ENCODE results near the gene ZDHHC11.
"Not testable (repeated sequence)": the region's sequence is repeated elsewhere in the genome, so short reads cannot be mapped to it uniquely, and the experiment has no call there.

The ZDHHC11 gene

GRCh38 chr5:757346-757930 lies 93.3 kb downstream of the ZDHHC11 start:
- Histone ChIP-seq H3K4me3 (no peak overlapping the region), H3K27ac (peak overlapping the region in 1 of 21 experiments; percentile 39)

DNA sequence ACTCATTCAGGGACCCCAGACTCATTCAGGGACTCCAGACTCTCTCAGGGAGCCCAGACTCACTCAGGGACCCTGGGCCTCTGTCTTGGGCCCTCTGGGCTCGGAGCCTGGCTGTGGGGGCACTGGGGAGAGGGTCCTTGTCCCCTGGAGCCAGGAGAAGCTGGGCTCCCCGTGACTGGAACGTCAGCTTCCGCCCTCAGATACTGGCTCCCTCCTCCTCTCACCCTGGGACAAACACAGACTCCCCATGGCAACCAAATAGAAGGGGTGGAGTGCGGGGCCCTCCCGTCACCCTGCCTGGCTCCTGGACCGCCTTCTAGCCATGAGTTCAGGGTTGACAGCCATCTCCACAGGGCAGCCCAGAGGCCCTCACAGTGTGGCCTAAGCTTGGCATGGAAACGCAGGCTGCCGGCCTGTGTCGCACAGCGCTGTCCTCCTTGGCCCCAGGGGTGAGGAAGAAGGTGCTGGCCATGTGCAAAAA lies 93.9 kb downstream of the ZDHHC11 start:
- H3K27ac ChIP-seq = peak overlapping the region in 3 of 21 experiments; percentile 33 to 61 (median 43)
- H3K4me3 ChIP-seq = no peak overlapping the region

- Histone ChIP-seq H3K4me3 (no peak overlapping the region), H3K27ac (peak overlapping the region in 2 of 21 experiments; percentile 33 to 43)
Observed at GRCh38 chr5:756171-756570, 94.6 kb downstream of the ZDHHC11 start.

GRCh38 chr5:754143-754632 lies 96.6 kb downstream of the ZDHHC11 start:
- H3K27ac ChIP-seq = not testable (repeated sequence)

DNA sequence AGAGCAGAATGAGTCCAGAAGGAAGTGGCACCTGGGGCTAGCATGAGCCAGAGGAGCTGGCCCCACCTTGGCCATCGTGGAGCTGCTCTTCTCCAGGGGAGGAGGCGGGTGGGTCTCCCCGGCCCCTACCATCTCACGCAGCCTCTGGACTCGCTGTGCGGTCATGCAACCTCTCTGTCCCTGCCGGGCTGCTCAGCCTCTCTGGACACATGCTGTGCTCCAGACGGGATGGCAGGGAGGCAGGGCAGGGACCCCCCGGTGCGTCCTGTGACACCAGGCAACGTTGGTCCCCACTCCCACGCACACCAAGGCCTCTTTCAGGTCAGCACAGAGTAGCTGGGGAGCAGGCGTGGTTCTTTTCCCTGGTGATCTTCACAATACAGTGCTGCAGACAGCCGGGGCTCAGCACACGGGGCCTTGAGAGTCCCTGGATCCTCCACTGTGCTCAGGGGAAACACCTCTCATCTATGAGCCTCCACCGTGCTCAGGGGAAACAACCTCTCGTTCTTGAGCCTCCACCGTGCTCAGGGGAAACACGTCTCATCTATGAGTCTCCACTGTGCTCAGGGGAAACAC lies 97.1 kb downstream of the ZDHHC11 start:
- not testable (repeated sequence) for H3K4me3 ChIP-seq, H3K27ac ChIP-seq

More at GRCh38 chr5:754143-754632, 96.6 kb downstream of the ZDHHC11 start:
- not testable (repeated sequence) for H3K4me3 ChIP-seq

DNA sequence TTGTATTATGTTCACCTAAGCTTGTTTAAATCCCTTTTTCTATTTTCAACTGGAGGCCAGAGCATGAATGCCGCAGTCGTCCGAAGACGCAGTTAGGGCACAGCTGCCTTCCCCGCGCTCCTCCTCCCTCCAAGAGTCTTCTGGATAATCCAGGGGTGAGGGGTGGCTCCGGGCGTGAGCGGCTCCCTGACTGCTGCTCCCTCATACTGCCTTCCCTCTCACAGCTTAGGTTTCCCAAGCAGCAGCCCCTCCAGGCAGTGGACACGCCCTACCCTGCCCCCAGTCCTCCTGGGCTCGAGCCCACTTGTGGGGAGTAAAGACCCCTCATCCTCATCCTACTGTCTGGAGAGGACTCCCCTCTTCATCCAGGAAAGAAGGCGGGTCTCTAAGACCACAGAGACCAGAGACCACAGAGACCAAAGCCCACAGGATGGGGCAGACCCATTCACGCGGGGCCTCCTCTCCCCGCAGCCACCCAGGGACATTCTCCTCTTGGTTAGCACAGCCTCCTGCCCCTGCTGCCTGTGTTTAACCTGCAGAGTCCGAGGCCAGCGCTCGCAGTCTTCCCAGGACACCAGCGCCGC lies 98.2 kb downstream of the ZDHHC11 start:
- H3K4me3 ChIP-seq = not testable (repeated sequence)

DNA sequence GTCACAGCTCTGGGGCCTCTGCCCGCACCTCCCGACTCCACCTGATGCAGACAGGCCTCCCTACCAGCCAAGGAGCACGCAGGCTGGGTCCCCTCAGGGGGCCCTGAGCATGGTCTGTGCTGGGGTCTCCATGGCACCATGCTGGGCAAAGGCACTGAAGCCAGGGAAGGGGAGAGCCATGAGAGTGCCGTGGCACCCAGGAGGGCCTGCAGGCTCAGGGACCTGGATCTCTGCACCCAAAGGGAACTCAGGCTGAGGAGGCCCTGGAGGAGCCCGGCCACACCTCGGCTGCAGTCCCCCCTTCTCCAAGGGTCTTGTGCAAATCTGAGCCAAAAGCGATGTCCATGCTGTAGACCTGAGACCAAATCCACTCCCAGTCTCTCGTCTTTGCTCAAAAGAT lies 98.8 kb downstream of the ZDHHC11 start:
- H3K4me3 ChIP-seq, H3K27ac ChIP-seq: not testable (repeated sequence)

More for the DNA sequence above, 98.2 kb downstream of the ZDHHC11 start:
- not testable (repeated sequence) for H3K27ac ChIP-seq

- Histone ChIP-seq H3K27ac (no peak overlapping the region), H3K4me3 (no peak overlapping the region)
Observed at GRCh38 chr5:751496-751895, 99.3 kb downstream of the ZDHHC11 start.

- H3K27ac ChIP-seq, H3K4me3 ChIP-seq: not testable (repeated sequence)
Observed at GRCh38 chr5:750226-750625, 100.6 kb downstream of the ZDHHC11 start.

GRCh38 chr5:749101-749670 lies 101.6 kb downstream of the ZDHHC11 start:
- Histone ChIP-seq H3K4me3 (no peak overlapping the region), H3K27ac (no peak overlapping the region)

DNA sequence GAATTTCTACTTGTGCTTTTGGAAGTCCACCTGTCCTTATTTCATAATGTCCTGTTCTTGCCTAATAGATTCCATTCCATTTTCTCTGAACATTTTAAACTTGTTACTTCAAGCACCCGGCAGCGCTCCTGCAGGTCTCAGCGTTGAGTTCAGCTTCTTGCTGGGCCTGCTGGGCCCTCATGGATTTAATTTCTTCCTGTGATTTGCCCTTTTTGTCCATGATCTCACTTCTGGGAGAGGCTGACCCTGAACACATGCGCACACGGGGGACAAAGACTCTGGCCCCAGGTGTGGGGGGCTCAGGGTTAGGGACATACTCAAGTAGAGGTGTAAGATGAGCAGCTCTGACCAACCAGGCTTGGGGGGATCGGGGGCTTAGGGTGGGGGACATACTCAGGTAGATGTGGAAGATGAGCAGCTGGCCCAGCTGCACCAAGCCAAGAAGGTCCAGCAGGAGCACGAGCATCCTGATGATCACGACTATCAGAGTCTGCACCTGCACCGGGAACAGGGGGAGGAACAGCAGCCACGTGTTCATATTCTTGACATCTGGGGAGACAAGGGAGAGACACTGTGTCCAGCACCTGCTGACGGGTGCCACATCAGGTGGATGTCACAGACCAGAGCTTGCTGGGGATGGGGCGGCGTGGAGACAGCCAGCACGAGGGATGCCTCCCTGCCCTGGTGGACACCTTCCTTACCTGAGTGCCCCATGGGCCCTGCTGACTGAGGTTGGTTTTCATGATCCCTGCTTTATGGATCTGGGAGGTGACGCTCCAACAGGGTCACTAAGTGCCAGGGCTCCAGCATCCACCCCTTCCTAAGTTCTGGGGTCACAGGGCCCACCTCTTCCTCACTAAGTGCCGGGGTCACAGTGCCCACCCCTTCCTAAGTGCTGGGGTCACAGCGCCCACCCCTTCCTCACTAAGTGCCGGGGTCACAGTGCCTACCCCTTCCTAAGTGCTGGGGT lies 102.5 kb downstream of the ZDHHC11 start:
- H3K4me3 ChIP-seq, H3K27ac ChIP-seq: not testable (repeated sequence)

- not testable (repeated sequence) for H3K4me3 ChIP-seq, H3K27ac ChIP-seq
Observed at GRCh38 chr5:747303-747844, 103.4 kb downstream of the ZDHHC11 start.

- no peak overlapping the region for H3K27ac ChIP-seq
- no peak overlapping the region for H3K4me3 ChIP-seq
Observed at GRCh38 chr5:746258-746761, 104.5 kb downstream of the ZDHHC11 start.

Data from skin epidermis (tissue), 12 donors.